HepG2 (cell line): ENCODE data around the gene CNPPD1. TPM values are rescaled to one million over a fixed set of nuclear protein-coding genes. Genes with fewer than 3 reads are reported as not detected.

Experiments used
- HNRNPUL1 ChIP-seq: fragments of 200-400 bp; formaldehyde crosslinking; IDR thresholded peaks from 2 replicates; pipeline ENCODE4 v1.6.1; 2017; ENCODE audit warnings: low read depth, mild to moderate bottlenecking, low read length, moderate library complexity
- IRX3 ChIP-seq: sonication (generic); formaldehyde crosslinking; IDR thresholded peaks from 2 replicates; pipeline ENCODE4 v1.8.1; 2023; ENCODE audit warnings: mild to moderate bottlenecking, low read depth, missing genetic modification reagents, borderline replicate concordance
- MED1 ChIP-seq: sonication (generic); formaldehyde crosslinking; IDR thresholded peaks from 2 replicates; pipeline ENCODE4 v1.4.0; 2020; ENCODE audit warnings: missing genetic modification reagents
- NR2C2 ChIP-seq: sonication (generic); formaldehyde crosslinking; IDR thresholded peaks from 2 replicates; pipeline ENCODE4 v1.4.0; 2020; ENCODE audit warnings: missing genetic modification reagents, mild to moderate bottlenecking, moderate library complexity, borderline replicate concordance
- PHF21A ChIP-seq: sonication (generic); formaldehyde crosslinking; IDR thresholded peaks from 2 replicates; pipeline ENCODE4 v1.5.0; 2020; ENCODE audit warnings: mild to moderate bottlenecking, missing genetic modification reagents
- ZBTB7B ChIP-seq: sonication (generic); formaldehyde crosslinking; IDR thresholded peaks from 2 replicates; pipeline ENCODE4 v1.4.0; 2020; ENCODE audit warnings: missing genetic modification reagents
- ZFP36 ChIP-seq: fragments of 150-350 bp; IDR thresholded peaks from 2 replicates; pipeline ENCODE4 v1.6.1; 2018; ENCODE audit warnings: borderline replicate concordance, low read length, low read depth; ENCODE audit not compliant: partially characterized antibody
- ZKSCAN1 ChIP-seq: fragments of 150-350 bp; IDR thresholded peaks from 2 replicates; pipeline ENCODE4 v1.6.1; 2014; ENCODE audit warnings: low read length
- ZNF138 ChIP-seq: sonication (generic); formaldehyde crosslinking; IDR thresholded peaks from 2 replicates; pipeline ENCODE4 v1.5.0; 2020; ENCODE audit warnings: mild to moderate bottlenecking, low read depth, missing genetic modification reagents
- ZNF234 ChIP-seq: sonication (generic); formaldehyde crosslinking; conservative IDR thresholded peaks from 2 replicates; pipeline ENCODE4 v1.5.1; 2020; ENCODE audit warnings: mild to moderate bottlenecking, missing genetic modification reagents
- ZNF616 ChIP-seq: sonication (generic); formaldehyde crosslinking; IDR thresholded peaks from 2 replicates; pipeline ENCODE4 v1.5.0; 2020; ENCODE audit warnings: low read depth, mild to moderate bottlenecking, missing genetic modification reagents
- ZNF746 ChIP-seq: sonication (generic); formaldehyde crosslinking; IDR thresholded peaks from 2 replicates; pipeline ENCODE4 v1.8.0; 2022; ENCODE audit warnings: mild to moderate bottlenecking, missing genetic modification reagents
- ZNF83 ChIP-seq: sonication (generic); formaldehyde crosslinking; IDR thresholded peaks from 2 replicates; pipeline ENCODE4 v1.4.0; 2020; ENCODE audit warnings: missing genetic modification reagents, mild to moderate bottlenecking, borderline replicate concordance
- polyA plus RNA-seq, 8 experiments: library from polyadenylated mRNA; depleted of rRNA in 3 of 8; stranded (reverse) in 7 of 8; unstranded in 1 of 8; fragments of >200 nt; fragmentation: Illumina TruSeq in 4 of 8; extraction: Trizol in 4 of 8; gene quantifications; 2 replicates each; pipeline versions ENCODE4 v1.2.1 to v1.2.3, GENCODE V29; 2011 to 2016; ENCODE audit warnings: low read depth in 4 of 8, missing spikeins in 1 of 8, mixed read lengths in 1 of 8; ENCODE audit not compliant: insufficient read depth in 1 of 8
- total RNA-seq, 5 experiments: library from RNA; depleted of rRNA; stranded (reverse); fragments of >200 nt; fragmentation: Illumina TruSeq; extraction: Trizol; gene quantifications; 2 replicates each; pipeline ENCODE4 v1.2.3, GENCODE V29; 2016; ENCODE audit warnings: low read depth in 1 of 5
- TF ChIP-seq, protein P1 (sequence below): sonication (generic); formaldehyde crosslinking; IDR thresholded peaks from 2 replicates; pipeline ENCODE4 v1.4.0; 2020; ENCODE audit warnings: missing genetic modification reagents
- TF ChIP-seq, protein P2 (sequence below): sonication (generic); formaldehyde crosslinking; IDR thresholded peaks from 2 replicates; pipeline ENCODE4 v1.4.0; 2020; ENCODE audit warnings: missing genetic modification reagents, borderline replicate concordance
- TF ChIP-seq, protein P3 (sequence below), 2 experiments: fragments of 450-650 bp in 1 of 2; sonication (generic) in 1 of 2; formaldehyde crosslinking in 1 of 2; IDR thresholded peaks; 2 replicates each; pipeline versions ENCODE4 v1.6.1 to v1.8.0; 2016 to 2022; ENCODE audit warnings: antibody characterized with exemption in 1 of 2, mild to moderate bottlenecking in 1 of 2, missing genetic modification reagents in 1 of 2

CNPPD1 gene
- total and polyA plus RNA-seq, 2 of the 13 experiments (the other 11 are each of a cell fraction or from before 2014, with no cell fraction given) = 35.5 to 49.4 TPM

DNA sequence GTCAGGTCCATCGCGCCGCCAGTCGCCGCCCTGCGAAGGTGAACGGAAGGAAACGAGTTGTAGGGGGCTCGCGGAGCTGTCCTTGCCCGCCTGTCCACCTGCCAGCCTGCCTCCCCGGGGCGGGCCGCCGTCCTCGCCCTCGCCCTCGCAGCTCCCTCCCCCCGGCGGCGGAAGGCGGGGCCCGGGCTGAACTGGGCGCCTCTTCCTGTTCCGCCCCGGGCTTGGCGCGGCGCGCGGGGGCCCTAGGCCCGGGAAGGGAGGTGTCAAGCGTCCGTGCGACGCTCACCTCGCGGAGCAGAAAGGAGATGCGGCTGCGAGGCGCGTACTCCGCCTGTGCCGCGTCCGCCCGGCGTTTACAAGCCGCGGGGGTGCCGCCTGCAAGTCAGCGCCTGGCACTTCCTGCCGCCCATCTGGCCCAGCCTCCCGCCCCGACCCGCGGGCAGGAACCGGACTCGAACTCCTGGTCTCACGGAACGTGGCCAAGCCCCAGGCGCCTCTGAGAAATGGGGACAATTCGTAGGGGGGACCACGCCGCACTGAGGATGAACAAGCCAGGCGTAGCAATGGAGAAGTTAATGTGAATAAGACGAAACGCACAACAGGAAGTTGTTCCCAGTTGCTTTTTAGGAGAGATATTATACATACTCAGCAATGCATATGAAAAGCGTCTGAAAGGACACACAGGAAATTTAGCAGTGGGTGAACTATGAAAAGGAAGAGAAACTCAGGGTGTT is at the start of gene CNPPD1 (continued):
- TF ChIP-seq, protein P1, sequence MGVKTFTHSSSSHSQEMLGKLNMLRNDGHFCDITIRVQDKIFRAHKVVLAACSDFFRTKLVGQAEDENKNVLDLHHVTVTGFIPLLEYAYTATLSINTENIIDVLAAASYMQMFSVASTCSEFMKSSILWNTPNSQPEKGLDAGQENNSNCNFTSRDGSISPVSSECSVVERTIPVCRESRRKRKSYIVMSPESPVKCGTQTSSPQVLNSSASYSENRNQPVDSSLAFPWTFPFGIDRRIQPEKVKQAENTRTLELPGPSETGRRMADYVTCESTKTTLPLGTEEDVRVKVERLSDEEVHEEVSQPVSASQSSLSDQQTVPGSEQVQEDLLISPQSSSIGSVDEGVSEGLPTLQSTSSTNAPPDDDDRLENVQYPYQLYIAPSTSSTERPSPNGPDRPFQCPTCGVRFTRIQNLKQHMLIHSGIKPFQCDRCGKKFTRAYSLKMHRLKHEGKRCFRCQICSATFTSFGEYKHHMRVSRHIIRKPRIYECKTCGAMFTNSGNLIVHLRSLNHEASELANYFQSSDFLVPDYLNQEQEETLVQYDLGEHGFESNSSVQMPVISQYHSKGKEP (CRISPR knock-in tag) = peak; percentile 94; the same call in 1 of the 2 replicates
- peak; percentile 74; the same call in 1 of the 2 replicates for TF ChIP-seq ZNF83
- peak; percentile 58; the same call in 1 of the 2 replicates for TF ChIP-seq HNRNPUL1
- peak; percentile 93 for TF ChIP-seq ZNF616 (CRISPR knock-in tag)
- TF ChIP-seq IRX3 (CRISPR knock-in tag) = no peak; the same call in 1 of the 2 replicates
- peak; percentile 98 for TF ChIP-seq ZNF138
- no peak for TF ChIP-seq ZKSCAN1
- TF ChIP-seq, protein P2, sequence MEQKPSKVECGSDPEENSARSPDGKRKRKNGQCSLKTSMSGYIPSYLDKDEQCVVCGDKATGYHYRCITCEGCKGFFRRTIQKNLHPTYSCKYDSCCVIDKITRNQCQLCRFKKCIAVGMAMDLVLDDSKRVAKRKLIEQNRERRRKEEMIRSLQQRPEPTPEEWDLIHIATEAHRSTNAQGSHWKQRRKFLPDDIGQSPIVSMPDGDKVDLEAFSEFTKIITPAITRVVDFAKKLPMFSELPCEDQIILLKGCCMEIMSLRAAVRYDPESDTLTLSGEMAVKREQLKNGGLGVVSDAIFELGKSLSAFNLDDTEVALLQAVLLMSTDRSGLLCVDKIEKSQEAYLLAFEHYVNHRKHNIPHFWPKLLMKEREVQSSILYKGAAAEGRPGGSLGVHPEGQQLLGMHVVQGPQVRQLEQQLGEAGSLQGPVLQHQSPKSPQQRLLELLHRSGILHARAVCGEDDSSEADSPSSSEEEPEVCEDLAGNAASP (CRISPR knock-in tag) = peak; percentile 62; the same call in 1 of the 2 replicates
- peak; percentile 91 for TF ChIP-seq MED1 (CRISPR knock-in tag)
- TF ChIP-seq NR2C2 = peak; percentile 75; the same call in 1 of the 2 replicates
- TF ChIP-seq, protein P3, sequence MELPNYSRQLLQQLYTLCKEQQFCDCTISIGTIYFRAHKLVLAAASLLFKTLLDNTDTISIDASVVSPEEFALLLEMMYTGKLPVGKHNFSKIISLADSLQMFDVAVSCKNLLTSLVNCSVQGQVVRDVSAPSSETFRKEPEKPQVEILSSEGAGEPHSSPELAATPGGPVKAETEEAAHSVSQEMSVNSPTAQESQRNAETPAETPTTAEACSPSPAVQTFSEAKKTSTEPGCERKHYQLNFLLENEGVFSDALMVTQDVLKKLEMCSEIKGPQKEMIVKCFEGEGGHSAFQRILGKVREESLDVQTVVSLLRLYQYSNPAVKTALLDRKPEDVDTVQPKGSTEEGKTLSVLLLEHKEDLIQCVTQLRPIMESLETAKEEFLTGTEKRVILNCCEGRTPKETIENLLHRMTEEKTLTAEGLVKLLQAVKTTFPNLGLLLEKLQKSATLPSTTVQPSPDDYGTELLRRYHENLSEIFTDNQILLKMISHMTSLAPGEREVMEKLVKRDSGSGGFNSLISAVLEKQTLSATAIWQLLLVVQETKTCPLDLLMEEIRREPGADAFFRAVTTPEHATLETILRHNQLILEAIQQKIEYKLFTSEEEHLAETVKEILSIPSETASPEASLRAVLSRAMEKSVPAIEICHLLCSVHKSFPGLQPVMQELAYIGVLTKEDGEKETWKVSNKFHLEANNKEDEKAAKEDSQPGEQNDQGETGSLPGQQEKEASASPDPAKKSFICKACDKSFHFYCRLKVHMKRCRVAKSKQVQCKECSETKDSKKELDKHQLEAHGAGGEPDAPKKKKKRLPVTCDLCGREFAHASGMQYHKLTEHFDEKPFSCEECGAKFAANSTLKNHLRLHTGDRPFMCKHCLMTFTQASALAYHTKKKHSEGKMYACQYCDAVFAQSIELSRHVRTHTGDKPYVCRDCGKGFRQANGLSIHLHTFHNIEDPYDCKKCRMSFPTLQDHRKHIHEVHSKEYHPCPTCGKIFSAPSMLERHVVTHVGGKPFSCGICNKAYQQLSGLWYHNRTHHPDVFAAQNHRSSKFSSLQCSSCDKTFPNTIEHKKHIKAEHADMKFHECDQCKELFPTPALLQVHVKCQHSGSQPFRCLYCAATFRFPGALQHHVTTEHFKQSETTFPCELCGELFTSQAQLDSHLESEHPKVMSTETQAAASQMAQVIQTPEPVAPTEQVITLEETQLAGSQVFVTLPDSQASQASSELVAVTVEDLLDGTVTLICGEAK (IDR thresholded peaks at IDR 0.05) = no peak
- TF ChIP-seq, protein P3 (CRISPR knock-in tag; IDR thresholded peaks at IDR 0.05) = peak; percentile 95
- TF ChIP-seq PHF21A (CRISPR knock-in tag) = peak; percentile 87
- TF ChIP-seq ZFP36 = no peak
- TF ChIP-seq ZNF234 (CRISPR knock-in tag) = peak; percentile 98
- TF ChIP-seq ZBTB7B = peak; percentile 84; the same call in 1 of the 2 replicates
- peak; percentile 89 for TF ChIP-seq ZNF746 (CRISPR knock-in tag)
